ENCODE measurements around the gene CEBPA.

DNA sequence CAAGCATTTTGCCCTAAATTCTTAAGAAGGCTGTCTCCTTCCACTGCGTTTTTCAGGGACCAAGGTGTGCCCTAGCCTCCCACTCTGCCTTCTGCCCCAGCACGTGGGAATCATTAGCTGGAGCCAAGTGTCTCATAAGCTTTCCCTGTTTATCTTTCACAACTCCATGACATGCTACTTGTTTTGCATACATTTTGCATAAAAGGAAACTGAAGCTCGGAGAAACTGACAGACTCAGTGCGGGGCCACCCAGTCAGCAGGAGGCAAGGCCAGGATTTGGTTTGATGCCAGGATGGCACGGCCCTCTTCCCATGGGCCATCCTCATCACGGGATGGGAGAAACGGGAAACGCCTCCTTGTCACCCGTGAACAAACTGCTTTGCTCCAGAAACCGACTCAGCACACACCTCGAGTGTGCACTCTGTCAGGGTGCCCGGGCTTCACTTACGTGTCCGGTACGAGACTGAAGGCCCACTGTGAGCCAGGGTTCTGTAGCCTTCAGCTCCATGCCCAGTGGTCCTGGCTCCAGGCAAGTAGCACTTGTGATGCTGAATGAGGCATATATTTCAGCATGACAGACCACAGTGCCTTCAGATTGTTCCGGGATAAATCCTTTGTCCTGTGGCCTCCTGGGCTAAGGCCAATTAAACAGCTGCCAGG is 9.6 kb downstream of the CEBPA start:
- TF ChIP-seq POLR2A (IDR thresholded peaks at IDR 0.05), result no peak
- no peak for TF ChIP-seq CTCF (IDR thresholded peaks at IDR 0.05)
